Keratinocyte (primary cell): ENCODE measurements around the gene NTNG1. TPM values are rescaled to one million over a fixed set of nuclear protein-coding genes. Genes with fewer than 3 reads are reported as not detected.

Experiments used
- DNase-seq: peaks from one replicate; pipeline ENCODE4 v3.0.0-alpha.2; 2011; ENCODE audit warnings: low read depth, missing footprints, low spot score
- FAIRE-seq: peaks from 2 replicates; lab custom pipeline; 2011; peaks lifted over from hg19 to GRCh38; lab: Jason Lieb, UNC
- H2AFZ ChIP-seq: 2 replicates; pipeline ENCODE4 v1.6.0; 2012; ENCODE audit warnings: low read length, control low read depth, inconsistent platforms; ENCODE audit not compliant: control insufficient read depth
- H3K27ac ChIP-seq: 2 replicates; pipeline ENCODE4 v1.5.1; 2011; ENCODE audit warnings: low read length; ENCODE audit not compliant: control insufficient read depth, insufficient read depth
- H3K27me3 ChIP-seq: 3 replicates; pipeline ENCODE4 v1.6.0; 2011; ENCODE audit warnings: low read length; ENCODE audit not compliant: control insufficient read depth, insufficient read depth; ENCODE audit errors: extremely low read depth
- H3K36me3 ChIP-seq, 2 experiments: 2 replicates in 1 of 2; 3 replicates in 1 of 2; pipeline ENCODE4 v1.5.1; 2011; ENCODE audit warnings: low read length in 2 of 2, mild to moderate bottlenecking in 1 of 2; ENCODE audit not compliant: control insufficient read depth in 2 of 2, insufficient read depth in 2 of 2; ENCODE audit errors: extremely low read depth in 1 of 2
- H3K4me1 ChIP-seq: 3 replicates; pipeline ENCODE4 v1.5.1; 2011; ENCODE audit warnings: low read length; ENCODE audit not compliant: control insufficient read depth, insufficient read depth; ENCODE audit errors: extremely low read depth
- H3K4me2 ChIP-seq: 3 replicates; pipeline ENCODE4 v1.6.0; 2011; ENCODE audit warnings: low read depth, low read length; ENCODE audit not compliant: control insufficient read depth, insufficient read depth; ENCODE audit errors: extremely low read depth
- H3K4me3 ChIP-seq, 3 experiments: fragments of 200-600 bp in 1 of 3; sonication (generic) in 1 of 3; 2 replicates in 2 of 3; 3 replicates in 1 of 3; pipeline ENCODE4 v1.5.1; 2011 to 2016; ENCODE audit warnings: low read length in 3 of 3, mild to moderate bottlenecking in 3 of 3, control low read depth in 2 of 3, inconsistent platforms in 1 of 3, low read depth in 1 of 3, mixed read lengths in 1 of 3, mixed run types in 1 of 3, moderate library complexity in 1 of 3; ENCODE audit not compliant: control insufficient read depth in 2 of 3, insufficient read depth in 2 of 3; ENCODE audit errors: extremely low read depth in 1 of 3
- H3K79me2 ChIP-seq: 2 replicates; pipeline ENCODE4 v1.6.0; 2012; ENCODE audit warnings: low read length; ENCODE audit not compliant: control insufficient read depth, insufficient read depth
- H3K9ac ChIP-seq: 3 replicates; pipeline ENCODE4 v1.6.0; 2011; ENCODE audit warnings: low read length; ENCODE audit not compliant: control insufficient read depth, insufficient read depth; ENCODE audit errors: extremely low read depth
- H3K9me1 ChIP-seq: 3 replicates; pipeline ENCODE4 v1.6.0; 2011; ENCODE audit warnings: low read length; ENCODE audit not compliant: control insufficient read depth, insufficient read depth; ENCODE audit errors: extremely low read depth
- H3K9me3 ChIP-seq: 2 replicates; pipeline ENCODE4 v1.5.1; 2012; ENCODE audit warnings: low read depth, low read length; ENCODE audit not compliant: control insufficient read depth
- H4K20me1 ChIP-seq: 3 replicates; pipeline ENCODE4 v1.6.0; 2011; ENCODE audit warnings: low read length; ENCODE audit not compliant: control insufficient read depth, insufficient read depth; ENCODE audit errors: extremely low read depth
- EZH2 ChIP-seq: IDR thresholded peaks from one replicate; pipeline ENCODE4 v1.6.1; 2012; ENCODE audit warnings: inconsistent platforms, mild to moderate bottlenecking, low read length, moderate library complexity
- dilution Hi-C: fragments of 300-500 bp; cut with MboI; formaldehyde crosslinking; loops from one replicate; pipeline ENCODE4 v1.7.0; 2020; ENCODE audit warnings: low sequenced_read_pairs; ENCODE audit not compliant: extremely low pct_ligation_motif_present
- polyA plus RNA-seq, 5 experiments: library from polyadenylated mRNA; depleted of rRNA in 3 of 5; stranded (reverse) in 3 of 5; stranded (forward) in 1 of 5; unstranded in 1 of 5; fragments of >200 nt; gene quantifications; 1 replicate in 1 of 5; 2 replicates in 3 of 5; 3 replicates in 1 of 5; pipeline versions ENCODE4 v1.2.1 to v1.2.3, GENCODE V29; 2011 to 2012; ENCODE audit warnings: missing spikeins in 2 of 5, low read depth in 1 of 5, low replicate concordance in 1 of 5
- TF ChIP-seq, protein P1 (sequence below), 3 experiments: IDR thresholded peaks in 1 of 3; conservative IDR thresholded peaks in 1 of 3; optimal IDR thresholded peaks in 1 of 3; 2 replicates in 2 of 3; 3 replicates in 1 of 3; pipeline versions ENCODE3 to v1.5.1; 2011; ENCODE audit warnings: low read length in 3 of 3, mild to moderate bottlenecking in 3 of 3, moderate library complexity in 2 of 3, control low read depth in 1 of 3, inconsistent platforms in 1 of 3; ENCODE audit not compliant: insufficient read depth in 2 of 3; ENCODE audit errors: extremely low read depth in 1 of 3

The NTNG1 gene
- polyA plus RNA-seq, 1 donor (not counting 4 experiments of a cell fraction or from before 2014, with no cell fraction given), result 8.1 TPM

DNA sequence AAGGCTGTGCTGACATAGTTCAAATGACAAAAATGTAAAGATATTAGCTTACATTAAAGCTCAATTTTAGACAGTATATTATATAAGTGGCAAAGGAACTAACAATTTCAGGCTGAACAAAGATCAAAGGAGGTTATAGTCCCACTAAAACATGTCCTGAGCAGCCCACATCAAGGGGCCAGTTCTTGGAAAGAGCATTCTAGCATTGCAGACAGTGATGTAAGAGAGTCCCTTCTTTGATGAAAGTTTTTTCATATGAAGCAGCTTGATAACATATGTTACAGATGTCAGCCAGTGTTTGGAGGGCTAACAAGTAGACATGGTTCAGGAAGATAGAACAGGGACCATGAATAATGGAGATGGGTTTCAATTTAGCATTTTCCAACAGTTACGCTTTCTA lies 301.7 kb downstream of the NTNG1 start:
- dilution Hi-C loops, result no loop called here
- no peak for TF ChIP-seq EZH2
- TF ChIP-seq, protein P1, sequence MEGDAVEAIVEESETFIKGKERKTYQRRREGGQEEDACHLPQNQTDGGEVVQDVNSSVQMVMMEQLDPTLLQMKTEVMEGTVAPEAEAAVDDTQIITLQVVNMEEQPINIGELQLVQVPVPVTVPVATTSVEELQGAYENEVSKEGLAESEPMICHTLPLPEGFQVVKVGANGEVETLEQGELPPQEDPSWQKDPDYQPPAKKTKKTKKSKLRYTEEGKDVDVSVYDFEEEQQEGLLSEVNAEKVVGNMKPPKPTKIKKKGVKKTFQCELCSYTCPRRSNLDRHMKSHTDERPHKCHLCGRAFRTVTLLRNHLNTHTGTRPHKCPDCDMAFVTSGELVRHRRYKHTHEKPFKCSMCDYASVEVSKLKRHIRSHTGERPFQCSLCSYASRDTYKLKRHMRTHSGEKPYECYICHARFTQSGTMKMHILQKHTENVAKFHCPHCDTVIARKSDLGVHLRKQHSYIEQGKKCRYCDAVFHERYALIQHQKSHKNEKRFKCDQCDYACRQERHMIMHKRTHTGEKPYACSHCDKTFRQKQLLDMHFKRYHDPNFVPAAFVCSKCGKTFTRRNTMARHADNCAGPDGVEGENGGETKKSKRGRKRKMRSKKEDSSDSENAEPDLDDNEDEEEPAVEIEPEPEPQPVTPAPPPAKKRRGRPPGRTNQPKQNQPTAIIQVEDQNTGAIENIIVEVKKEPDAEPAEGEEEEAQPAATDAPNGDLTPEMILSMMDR (optimal IDR thresholded peaks at IDR 0.05 in 1 of 3, IDR thresholded peaks at IDR 0.05 in 1 of 3, conservative IDR thresholded peaks at IDR 0.05 in 1 of 3; ENCODE audit: extremely low read depth in 1 of 3, insufficient read depth in 2 of 3, low read length in 3 of 3), result no peak
- no peak for DNase-seq
- no peak overlapping the region for H3K4me3 ChIP-seq
- no peaks in the 10 kb centered on the region for H3K36me3 ChIP-seq
- H4K20me1 ChIP-seq, result no peaks in the 10 kb centered on the region
- H3K9me3 ChIP-seq, result no peaks in the 10 kb centered on the region
- no peak for FAIRE-seq
- no peak overlapping the region for H3K27ac ChIP-seq
- H3K79me2 ChIP-seq, result no peaks in the 10 kb centered on the region
- H3K9ac ChIP-seq, result no peak overlapping the region
- H3K9me1 ChIP-seq, result no peaks in the 10 kb centered on the region
- no peaks in the 10 kb centered on the region for H3K27me3 ChIP-seq
- H2AFZ ChIP-seq, result no peak overlapping the region
- no peak overlapping the region for H3K4me2 ChIP-seq
- no peaks in the 10 kb centered on the region for H3K4me1 ChIP-seq

DNA sequence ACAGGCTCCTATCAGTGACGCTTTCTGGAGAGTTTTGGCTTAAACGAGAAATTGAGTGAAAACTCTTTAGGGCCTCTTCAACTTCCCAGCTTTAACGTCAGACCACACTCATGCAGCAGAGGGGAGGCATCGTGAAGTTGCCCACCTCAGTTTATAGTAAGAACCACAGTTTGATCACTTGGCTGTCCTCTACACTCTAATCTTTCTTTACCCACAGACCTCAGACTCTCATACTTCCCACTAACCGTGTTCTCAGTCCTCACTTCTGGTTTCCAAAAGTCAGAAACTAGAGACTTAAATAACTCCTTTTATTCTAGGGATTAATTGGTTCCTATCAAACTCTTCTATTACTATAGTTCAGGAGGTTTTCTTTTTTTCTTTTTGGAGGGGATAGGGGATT lies 302.2 kb downstream of the NTNG1 start:
- no peak for FAIRE-seq
- TF ChIP-seq EZH2, result no peak
- TF ChIP-seq, protein P1 (optimal IDR thresholded peaks at IDR 0.05 in 1 of 3, IDR thresholded peaks at IDR 0.05 in 1 of 3, conservative IDR thresholded peaks at IDR 0.05 in 1 of 3; ENCODE audit: extremely low read depth in 1 of 3, insufficient read depth in 2 of 3, low read length in 3 of 3), result no peak
- Histone ChIP-seq H3K36me3 (no peaks in the 10 kb centered on the region), H3K27me3 (no peaks in the 10 kb centered on the region), H3K9ac (no peak overlapping the region), H3K4me1 (no peaks in the 10 kb centered on the region), H2AFZ (no peak overlapping the region), H3K27ac (no peak overlapping the region), H3K9me3 (no peaks in the 10 kb centered on the region), H3K79me2 (no peaks in the 10 kb centered on the region), H3K9me1 (no peaks in the 10 kb centered on the region), H4K20me1 (no peaks in the 10 kb centered on the region), H3K4me3 (no peak overlapping the region), H3K4me2 (no peak overlapping the region)
- no peak for DNase-seq
- dilution Hi-C loops, result no loop called here
